H1 (cell line): ENCODE data around the gene TRPC1. TPM values are rescaled to one million over a fixed set of nuclear protein-coding genes. Genes with fewer than 3 reads are reported as not detected.

Source experiments
- BACH1 ChIP-seq: IDR thresholded peaks from 2 replicates; pipeline ENCODE4 v1.6.1; 2012; ENCODE audit warnings: low read length, improper control_type of control experiment
- CTBP2 ChIP-seq: IDR thresholded peaks from 2 replicates; pipeline ENCODE4 v1.7.0; 2011; ENCODE audit warnings: borderline replicate concordance, mild to moderate bottlenecking, moderate library complexity, mixed read lengths, low read length; ENCODE audit not compliant: insufficient read depth, insufficient read length
- EGR1 ChIP-seq: IDR thresholded peaks from 2 replicates; pipeline ENCODE4 v1.6.1; 2011; ENCODE audit warnings: low read depth, low read length, borderline replicate concordance
- HDAC2 ChIP-seq, 2 experiments: fragments of 300-600 bp in 1 of 2; sonication (generic) in 1 of 2; IDR thresholded peaks; 2 replicates each; pipeline ENCODE4 v1.6.1; 2011 to 2012; ENCODE audit warnings: low read depth in 2 of 2, low read length in 2 of 2, mild to moderate bottlenecking in 2 of 2, moderate library complexity in 2 of 2, borderline replicate concordance in 1 of 2, inconsistent platforms in 1 of 2
- KDM4A ChIP-seq: IDR thresholded peaks from one replicate; pipeline ENCODE4 v1.7.1; 2012; ENCODE audit warnings: low read depth, mild to moderate bottlenecking, moderate library complexity, low read length, inconsistent platforms; ENCODE audit not compliant: severe bottlenecking
- POU5F1 ChIP-seq: IDR thresholded peaks from 2 replicates; pipeline ENCODE4 v1.6.1; 2011; ENCODE audit warnings: low read depth, mild to moderate bottlenecking, low read length, moderate library complexity
- SAP30 ChIP-seq: fragments of 300-600 bp; sonication (generic); IDR thresholded peaks from 2 replicates; pipeline ENCODE4 v1.7.1; 2012; ENCODE audit warnings: low read length, moderate library complexity, mild to moderate bottlenecking, inconsistent platforms; ENCODE audit not compliant: insufficient read depth, insufficient replicate concordance
- TBP ChIP-seq: IDR thresholded peaks from 2 replicates; pipeline ENCODE4 v1.6.1; 2011; ENCODE audit warnings: low read depth, low read length, improper control_type of control experiment
- polyA plus RNA-seq, 7 experiments: library from polyadenylated mRNA; depleted of rRNA in 3 of 7; stranded (reverse) in 5 of 7; unstranded in 2 of 7; fragments of >200 nt in 5 of 7; fragments of 200-250 nt in 2 of 7; gene quantifications; 1 replicate in 5 of 7; 2 replicates in 1 of 7; 4 replicates in 1 of 7; pipeline versions ENCODE4 v1.2.1 to v1.2.3, GENCODE V29; 2011 to 2013; ENCODE audit warnings: missing spikeins in 2 of 7, mixed read lengths in 2 of 7
- total RNA-seq: library from RNA; stranded (reverse); fragmentation: NEBNext Ultra II Directional; extraction: Animal tissue kit (Norgen Biotek cat#: 25700); gene quantifications from 2 replicates; pipeline ENCODE4 v1.2.1, GENCODE V29; 2021

The TRPC1 gene
- total and polyA plus RNA-seq, 2 of the 8 experiments (the other 6 are each of a cell fraction or from before 2014, with no cell fraction given), result 22.6 to 23.1 TPM

DNA sequence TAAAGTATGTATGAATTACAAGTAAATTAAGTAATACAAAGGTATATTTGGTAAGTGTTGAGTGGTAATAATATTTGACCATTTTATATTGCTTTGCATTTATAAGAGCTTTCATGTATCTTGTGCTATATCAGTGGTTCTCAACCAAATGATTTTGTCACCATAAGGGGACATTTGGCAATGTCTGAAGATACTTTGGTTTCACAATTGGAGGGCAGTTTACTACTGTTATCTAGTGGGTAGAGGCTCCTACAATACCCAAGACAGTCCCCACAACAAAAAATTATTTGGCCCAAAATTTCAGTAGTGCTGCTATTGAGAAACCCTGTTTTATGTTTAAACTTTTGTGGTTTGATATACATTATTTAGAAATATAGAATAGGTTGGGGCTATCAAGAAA lies 14.6 kb downstream of the TRPC1 start (continued):
- TF ChIP-seq TBP, result no peak
- TF ChIP-seq POU5F1, result no peak
- TF ChIP-seq EGR1, result no peak
- no peak for TF ChIP-seq HDAC2 (IDR thresholded peaks at IDR 0.05; ENCODE audit: borderline replicate concordance in 1 of 2, low read depth in 2 of 2, low read length in 2 of 2)
- TF ChIP-seq CTBP2, result no peak
- TF ChIP-seq KDM4A, result no peak
- TF ChIP-seq BACH1, result no peak
- no peak for TF ChIP-seq SAP30
- TF ChIP-seq, all 59 proteins: peak for 0
